ENCODE measurements around the gene CTRB1. TPM values are rescaled to one million over a fixed set of nuclear protein-coding genes. Genes with fewer than 3 reads are reported as not detected.

Gene CTRB1
- not detected for total RNA-seq
- long read RNA-seq = 0 reads

DNA sequence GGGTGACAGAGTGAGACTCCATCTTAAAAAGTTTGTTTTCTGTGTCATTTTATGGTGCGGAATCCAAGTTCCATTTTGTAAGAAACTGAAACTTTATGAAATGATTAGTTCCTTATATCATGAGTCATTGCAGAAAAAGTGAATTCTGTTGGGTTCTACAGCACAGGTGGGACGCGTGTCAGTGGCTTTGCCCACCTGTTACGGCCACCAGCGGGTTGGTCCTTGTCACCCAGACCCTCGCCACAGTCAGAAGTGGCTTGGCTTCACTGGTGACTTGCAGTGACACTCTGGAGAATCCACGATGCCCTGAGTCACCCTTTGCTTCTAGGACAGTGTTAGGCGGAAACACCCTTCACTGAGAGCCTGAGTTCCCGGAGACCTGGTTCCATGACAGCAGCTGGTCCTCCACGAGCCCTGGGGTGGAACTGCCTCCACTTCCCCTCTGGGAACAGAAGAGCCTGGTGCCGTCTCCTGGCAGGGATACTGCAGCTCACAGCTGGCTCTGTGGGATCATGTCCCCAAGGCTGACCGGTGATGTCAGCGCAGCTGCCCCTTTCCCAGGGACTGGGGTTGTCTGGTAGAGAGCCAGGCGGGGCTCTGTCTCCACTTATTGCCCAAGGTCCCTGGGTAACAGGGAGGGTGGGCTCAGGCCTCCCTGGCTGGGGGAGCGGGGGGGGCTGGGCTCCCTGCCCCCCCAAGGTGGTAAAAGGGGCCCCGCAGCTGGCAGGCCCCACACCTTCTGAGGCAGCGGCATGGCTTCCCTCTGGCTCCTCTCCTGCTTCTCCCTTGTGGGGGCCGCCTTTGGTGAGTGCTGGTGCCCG lies at the start of gene CTRB1:
Gene CTRB1 (plus strand): TSS at position 733 of the 821 bp plus-strand sequence. CDS start 20 bp downstream, at position 753.
- intact Hi-C loops (cut with DNase I) = no loop called here
- ATAC-seq (ENCODE audit: poor library complexity) (no peak), DNase-seq (no peak)

DNA sequence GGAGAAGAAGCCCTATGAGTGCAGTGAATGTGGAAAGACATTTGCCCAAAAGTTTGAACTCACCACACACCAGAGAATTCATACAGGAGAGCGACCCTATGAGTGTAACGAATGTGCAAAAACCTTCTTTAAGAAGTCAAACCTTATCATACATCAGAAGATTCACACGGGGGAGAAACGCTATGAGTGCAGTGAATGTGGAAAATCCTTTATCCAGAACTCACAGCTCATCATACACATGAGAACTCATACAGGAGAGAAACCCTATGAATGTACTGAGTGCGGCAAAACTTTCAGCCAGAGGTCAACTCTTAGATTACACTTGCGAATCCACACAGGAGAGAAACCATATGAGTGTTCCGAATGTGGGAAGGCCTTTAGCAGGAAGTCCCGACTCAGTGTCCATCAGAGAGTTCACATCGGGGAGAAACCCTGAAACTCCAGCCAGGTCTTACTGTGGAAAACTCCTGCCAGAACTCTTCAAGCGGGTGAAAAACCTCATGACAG lies 48.8 kb upstream of the CTRB1 start:
- ATAC-seq (ENCODE audit: poor library complexity) = no peak
- no peak for DNase-seq
- intact Hi-C loops (cut with DNase I) = no loop called here

DNA sequence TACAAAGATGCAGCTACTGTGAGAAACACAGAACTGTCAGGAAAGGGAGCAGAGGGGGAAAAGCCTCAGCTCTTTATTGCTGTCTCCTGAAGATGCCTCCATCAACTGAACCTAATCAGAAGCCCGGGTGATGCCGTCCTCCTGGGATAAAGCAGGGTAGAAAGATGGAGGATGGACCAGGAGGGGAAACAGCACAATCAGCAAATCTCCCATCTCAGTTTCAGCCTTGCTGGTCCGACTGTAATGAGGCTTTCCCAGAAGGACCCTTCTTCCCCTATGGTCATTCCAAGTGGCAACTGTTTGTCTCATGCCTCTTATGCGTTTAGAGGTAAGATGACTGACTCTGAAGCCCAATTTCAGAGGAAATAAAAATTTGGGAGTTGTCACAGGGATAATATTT lies 46.2 kb upstream of the CTRB1 start:
- DNase-seq = no peak
- ATAC-seq (ENCODE audit: poor library complexity) = no peak
- intact Hi-C loops (cut with DNase I) = no loop called here

DNA sequence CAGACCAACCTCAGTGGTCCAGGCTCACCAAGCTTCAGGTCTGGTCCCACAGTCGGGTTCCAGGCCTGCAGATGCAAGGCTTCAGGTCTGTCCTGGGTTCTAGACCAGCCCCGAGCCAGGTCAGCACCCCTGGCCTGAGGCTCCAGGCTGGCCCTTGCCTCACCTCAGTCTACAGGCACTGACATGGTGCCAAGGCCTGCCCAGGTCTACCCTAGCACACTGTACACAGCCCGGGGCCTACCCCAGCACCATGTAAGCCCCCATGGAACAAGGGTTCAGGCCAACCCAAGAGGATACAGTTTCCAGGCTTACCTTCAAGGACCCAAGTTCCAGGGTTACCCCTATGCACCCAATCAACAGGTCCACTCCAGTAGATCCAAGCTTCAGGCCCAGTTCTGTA lies 43.7 kb upstream of the CTRB1 start:
- ATAC-seq (ENCODE audit: poor library complexity) (no peak), DNase-seq (no peak)
- intact Hi-C loops (cut with DNase I) = no loop called here

DNA sequence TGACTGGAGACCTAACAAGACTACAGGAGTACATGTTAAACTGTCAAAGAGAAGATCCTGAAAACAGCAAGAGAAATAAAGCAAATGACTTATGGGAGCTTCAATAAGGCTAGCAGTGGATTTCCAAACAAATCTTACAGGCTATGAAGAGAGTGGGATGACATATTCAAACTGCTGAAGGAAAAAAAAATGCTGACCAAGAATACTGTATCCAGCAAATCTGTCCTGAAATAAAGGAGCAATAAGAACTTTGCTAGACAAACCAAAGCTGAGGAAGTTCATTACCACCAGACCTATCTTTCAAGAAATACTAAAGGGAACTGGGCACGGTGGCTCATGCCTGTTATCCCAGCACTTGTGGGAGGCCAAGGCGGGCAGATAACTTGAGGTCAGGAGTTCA lies 41.9 kb upstream of the CTRB1 start:
- ATAC-seq (ENCODE audit: poor library complexity) (no peak), DNase-seq (no peak)
- intact Hi-C loops (cut with DNase I) = no loop called here

DNA sequence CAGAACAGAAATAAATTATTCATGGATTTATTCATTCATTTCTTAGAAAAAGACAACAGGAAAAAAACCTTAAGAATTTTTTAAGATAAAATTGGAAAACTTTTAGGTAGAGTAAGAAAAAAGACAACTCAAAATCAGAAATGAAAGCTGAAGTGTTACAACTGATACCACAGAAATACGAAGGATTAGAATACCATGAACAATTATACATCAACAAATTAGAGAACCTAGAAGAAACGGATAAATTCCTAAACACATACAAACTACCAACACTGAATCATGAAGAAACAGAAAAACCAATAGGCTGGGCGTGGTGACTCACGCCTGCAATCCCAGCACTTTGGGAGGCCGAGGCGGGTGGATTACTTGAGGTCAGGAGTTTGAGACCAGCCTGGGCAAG lies 39.6 kb upstream of the CTRB1 start:
- intact Hi-C loops (cut with DNase I) = no loop called here
- no peak for DNase-seq

DNA sequence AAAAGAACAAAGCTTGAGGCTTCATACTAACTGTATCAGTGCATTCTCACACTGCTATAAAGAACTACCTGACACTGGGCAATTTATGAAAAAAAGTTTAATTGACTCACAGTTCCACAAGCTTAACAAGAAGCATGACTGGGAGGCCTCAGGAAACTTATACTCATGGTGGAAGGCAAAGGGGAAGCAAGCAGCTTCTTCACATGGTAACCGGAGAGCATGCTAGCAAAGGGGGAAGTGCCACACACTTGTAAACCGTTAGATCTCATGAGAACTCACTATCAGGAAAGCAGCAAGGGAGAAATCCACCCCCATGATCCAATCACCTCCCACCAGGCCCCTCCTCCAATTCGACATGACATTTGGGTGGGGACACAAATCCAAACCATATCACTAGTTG lies 37.2 kb upstream of the CTRB1 start:
- DNase-seq = no peak
- intact Hi-C loops (cut with DNase I) = no loop called here
- ATAC-seq (ENCODE audit: poor library complexity) = no peak

More for the DNA sequence above, 39.6 kb upstream of the CTRB1 start:
- no peak for ATAC-seq (ENCODE audit: poor library complexity)

DNA sequence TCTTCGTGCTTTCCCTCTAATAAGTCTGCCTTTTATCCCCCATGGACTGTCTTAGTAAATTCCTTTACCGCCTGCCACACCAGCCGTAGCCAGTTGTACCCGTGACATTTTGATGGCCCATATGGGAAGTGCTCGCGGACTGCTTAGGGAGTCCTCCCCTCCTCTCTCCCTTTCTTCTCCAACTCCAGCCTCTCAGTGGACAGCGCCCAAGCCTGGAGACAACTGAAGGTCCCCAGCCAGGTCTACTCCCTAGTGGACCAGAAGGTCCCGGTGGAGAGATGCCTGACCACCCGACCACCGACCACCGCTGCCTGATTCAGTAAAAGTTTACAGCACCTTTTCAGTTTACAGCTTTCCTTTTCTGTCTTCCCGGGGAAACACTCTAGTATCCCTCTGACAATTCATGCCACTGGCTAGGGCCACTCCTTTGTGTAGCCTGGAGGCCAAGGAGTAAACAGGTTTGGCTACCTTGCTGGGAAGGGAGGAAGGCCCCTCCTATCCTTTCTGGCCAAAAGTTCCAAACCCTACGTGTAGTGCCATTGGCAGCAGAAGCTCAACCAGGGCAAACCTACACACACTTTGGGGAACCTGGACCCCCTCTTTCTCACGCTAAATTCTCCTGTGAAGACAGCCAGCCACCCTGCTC lies 29.8 kb upstream of the CTRB1 start:
- DNase-seq (no peak), ATAC-seq (ENCODE audit: poor library complexity) (no peak)
- intact Hi-C loops (cut with DNase I) = no loop called here

DNA sequence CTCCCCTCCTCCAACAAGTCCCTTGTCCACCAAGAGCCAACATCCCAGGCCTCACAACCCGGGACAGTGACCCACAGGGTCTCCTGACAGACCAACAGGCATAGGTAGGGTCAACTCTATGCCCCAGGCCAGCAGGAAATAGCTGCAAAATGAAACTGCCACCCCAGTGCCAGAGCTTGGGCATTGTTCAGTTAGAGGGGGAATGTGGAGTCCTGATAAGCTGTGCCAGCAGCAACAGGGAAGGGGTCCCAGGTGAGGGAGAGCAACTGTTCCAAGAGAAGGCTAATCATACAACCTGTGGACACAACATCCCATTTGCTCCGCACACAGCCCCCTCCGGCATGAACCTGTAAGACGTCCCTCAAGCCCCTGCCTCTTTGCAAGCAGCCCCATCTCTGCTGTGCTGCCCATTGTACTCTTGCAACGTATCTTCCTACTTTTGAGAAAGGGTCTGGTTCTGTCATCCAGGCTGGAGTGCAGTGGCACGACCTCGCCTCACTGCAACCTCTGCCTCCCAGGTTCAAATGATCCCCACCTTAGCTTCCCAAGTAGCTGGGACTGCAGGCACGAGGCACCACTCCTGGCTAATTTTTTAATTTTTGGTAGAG lies 29.0 kb upstream of the CTRB1 start:
- ATAC-seq (ENCODE audit: poor library complexity) (no peak), DNase-seq (no peak)
- intact Hi-C loops (cut with DNase I) = loop anchor here (10.0 kb wide), 1 partner anchor 575 kb away; no protein-coding TSS in a partner anchor

DNA sequence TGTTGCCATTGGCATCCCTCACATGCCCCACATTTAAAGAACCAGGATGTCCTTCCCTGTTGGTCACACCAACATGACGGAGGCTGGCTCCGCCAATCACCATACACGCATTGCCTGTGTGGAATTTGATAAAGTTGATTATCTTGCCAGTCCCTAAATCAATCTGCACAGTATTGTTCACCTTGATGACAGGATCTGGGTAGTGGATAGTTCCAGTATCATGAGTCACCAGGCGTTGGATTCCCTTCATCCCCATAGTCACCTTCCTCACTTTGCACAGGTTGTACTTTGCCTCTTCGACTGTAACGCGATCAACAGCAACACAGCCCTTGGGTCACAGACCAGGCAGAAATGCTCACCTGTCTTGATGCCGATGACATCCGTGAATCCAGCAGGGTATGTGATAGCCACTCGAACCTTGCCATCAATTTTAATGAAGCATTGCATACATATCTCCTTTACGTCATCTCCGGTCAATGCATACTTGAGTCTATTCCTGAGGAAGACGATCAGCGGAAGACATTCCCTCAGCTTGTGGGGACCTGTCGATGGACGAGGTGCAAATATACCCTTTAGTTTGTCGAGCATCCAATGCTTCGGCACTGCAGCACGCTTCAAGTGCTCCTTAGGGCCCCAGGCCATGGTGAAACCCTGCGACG lies 26.1 kb upstream of the CTRB1 start:
- intact Hi-C loops (cut with DNase I) = loop anchor here (10.0 kb wide), 1 partner anchor 572 kb away; no protein-coding TSS in a partner anchor
- no peak for DNase-seq

DNA sequence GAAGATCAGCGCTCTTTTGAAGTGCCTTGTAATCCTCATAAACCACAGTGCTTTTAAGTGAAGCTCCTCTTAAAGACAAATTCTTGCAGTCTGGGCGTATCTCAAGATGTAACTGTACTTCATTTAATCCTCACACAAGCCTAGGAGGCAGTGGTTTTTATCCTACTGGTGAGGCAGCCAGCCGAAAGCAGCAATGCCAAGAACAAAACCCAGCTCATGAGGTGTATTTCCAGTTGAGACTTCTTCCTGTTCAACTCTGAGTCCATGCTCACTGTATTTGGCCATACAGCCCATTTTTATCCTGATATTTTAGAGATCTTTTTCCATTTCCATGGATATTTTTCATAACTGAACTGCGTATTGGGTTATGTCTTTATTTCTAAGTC lies 25.5 kb upstream of the CTRB1 start:
- intact Hi-C loops (cut with DNase I) = loop anchor here (10.0 kb wide), 1 partner anchor 572 kb away; no protein-coding TSS in a partner anchor
- ATAC-seq (ENCODE audit: poor library complexity) (no peak), DNase-seq (no peak)

More for the DNA sequence above, 26.1 kb upstream of the CTRB1 start:
- no peak for ATAC-seq (ENCODE audit: poor library complexity)

DNA sequence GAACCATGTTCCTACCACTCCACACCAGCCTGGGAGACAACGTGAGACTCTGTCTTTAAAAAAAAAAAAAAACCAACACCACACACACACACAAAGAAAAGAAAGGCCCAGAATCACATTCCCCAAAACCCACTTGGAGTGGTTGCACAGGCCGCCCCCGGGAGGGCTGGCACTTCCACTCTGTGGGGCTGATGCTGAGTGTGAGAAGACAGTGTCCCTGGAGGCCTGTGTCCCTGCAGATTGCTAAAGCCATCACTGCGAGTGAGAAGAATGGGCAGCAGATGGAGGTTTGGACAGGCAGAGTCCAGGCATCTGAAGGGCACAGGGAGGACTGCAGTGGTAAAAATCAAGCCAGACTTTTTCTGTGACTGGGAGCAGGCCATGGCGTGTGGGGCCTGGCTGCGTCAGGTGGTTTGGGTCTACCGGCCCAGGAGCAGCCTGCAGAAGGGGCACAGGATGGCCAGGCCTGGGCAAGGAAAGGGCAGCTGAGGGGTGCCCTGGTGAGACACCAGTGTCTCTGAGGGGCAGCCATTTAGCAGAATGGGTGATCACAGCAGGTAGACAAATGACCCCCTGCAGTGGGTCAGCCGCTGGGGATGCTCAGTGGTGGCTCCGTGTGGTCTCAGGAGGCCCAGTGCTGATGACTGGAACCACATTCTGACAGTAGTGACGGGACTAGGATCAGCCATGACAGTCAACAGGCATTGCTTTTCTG lies 24.9 kb upstream of the CTRB1 start:
- ATAC-seq (ENCODE audit: poor library complexity) (no peak), DNase-seq (no peak)
- intact Hi-C loops (cut with DNase I) = loop anchor here (10.0 kb wide), 1 partner anchor 571 kb away; no protein-coding TSS in a partner anchor

DNA sequence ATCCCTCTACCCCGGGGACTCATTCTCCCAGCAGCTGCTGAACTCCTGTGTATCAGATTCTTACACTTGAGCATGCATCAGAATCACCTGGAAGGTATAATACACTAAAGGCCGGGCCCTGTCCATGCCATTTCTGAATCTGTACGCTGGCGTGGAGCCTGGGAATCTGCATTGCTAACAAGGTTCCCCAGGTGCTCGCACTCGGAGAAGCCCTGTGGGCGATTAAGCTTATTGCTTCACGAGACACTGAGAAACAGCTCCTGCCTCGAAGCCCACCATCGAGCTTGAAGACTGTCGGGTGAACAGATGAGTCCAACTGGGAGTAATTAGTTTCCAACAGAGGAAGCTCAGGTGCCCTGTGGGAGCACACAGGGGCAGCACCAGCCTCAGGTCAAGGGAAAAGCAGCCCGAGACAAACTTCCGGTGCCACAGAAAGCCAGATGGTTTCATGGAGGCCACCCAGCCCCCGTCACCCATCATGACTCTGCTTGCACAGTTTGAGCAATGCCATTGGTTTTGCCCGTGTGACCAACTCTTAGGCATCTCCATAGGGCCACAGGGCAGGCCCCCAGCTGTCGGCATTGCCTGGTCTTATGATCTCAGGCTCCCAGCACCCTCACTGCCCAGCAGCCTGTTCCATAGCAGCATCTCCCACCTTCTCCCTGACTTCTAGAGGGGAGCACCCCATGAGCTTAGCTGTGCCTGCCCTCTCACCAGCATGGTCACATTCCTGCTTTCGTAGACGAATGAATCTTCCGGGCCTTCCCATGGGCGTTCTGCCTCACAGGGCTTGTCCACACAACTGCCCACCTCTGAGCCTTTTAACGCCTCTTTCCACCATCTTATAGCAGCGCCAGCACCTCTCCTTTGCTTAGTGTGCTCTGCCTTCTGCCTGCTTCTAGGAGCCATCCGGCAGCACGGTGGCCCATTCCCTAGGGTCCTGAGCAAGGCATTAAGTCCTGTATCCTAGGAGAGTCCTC lies 22.7 kb upstream of the CTRB1 start:
- no peak for ATAC-seq (ENCODE audit: poor library complexity)
- intact Hi-C loops (cut with DNase I) = loop anchor here (5.0 to 10.0 kb wide), 3 partner anchors 191 to 569 kb away; no protein-coding TSS in a partner anchor
- no peak for DNase-seq

DNA sequence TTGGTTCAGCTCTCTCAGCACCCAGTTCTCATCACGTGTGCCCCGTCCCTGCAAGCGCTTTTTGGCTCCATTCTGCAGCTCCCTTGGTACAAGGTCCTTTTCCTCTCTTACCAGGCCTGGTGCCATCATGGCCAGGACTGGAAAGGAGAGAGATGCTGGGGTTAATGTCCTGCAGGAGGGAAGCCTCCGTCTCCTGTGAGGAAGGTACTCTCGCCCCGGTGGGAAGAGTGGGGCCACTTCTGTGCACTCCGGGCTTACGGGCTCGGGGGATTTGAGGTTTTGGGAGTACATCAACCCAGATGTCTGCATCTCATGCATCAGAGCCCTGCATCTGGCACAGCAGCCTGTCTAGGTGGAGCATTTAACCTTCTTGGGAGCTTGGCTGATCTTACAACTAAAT lies 22.0 kb upstream of the CTRB1 start:
- DNase-seq (no peak), ATAC-seq (ENCODE audit: poor library complexity) (no peak)
- intact Hi-C loops (cut with DNase I) = loop anchor here (5.0 to 10.0 kb wide), 3 partner anchors 190 to 568 kb away; no protein-coding TSS in a partner anchor

DNA sequence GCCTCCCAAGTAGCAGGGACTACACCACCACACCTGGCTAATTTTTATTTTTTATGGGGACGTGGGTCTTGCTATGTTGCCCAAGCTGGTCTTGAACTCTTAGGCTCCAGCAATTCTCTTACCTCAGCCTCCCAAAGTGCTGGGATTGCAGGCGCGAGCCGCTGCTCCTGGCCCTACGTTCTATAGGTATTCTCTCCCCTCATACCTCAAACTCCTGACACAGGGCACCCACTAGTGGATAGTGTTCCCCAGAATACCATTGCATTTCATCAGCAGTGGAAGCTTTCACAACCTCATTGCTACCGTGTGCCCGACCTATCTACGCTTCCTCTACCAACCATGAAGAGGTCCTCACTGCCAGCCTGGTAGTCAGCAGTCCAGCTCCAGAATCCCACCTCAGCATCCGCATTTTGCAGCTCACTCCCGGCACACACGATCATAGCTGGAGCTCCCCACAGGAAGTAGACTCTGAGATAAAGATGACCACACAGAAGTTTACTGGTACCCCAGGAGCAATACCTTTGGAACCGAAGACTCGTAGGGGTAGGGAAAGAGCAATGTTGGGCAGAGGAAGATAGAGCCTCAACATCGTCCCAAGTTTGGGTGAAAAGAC lies 21.2 kb upstream of the CTRB1 start:
- intact Hi-C loops (cut with DNase I) = loop anchor here (5.0 to 10.0 kb wide), 3 partner anchors 190 to 567 kb away; no protein-coding TSS in a partner anchor
- ATAC-seq (ENCODE audit: poor library complexity) (no peak), DNase-seq (no peak)

DNA sequence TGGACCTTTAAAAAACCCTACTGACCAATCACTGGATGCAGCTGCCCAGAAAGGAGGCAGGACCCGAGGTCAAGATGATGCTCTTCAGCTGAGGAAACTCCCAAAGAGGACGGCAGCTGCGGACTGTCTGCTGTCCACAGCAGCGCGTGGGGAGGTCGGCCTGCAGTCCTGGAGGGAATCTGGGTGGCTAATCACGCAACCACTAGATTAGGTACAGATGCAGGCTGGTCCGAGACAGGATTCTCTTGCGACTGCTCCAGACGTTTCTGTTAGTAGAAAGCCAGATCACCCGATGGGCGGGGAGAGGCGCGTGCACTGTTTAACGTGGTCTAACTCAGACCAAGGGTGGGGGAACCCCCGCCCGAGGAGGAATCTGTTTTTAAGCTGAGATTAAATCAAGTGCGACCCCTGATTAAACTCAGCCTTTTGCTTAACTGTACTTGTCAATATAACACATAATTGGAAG lies 20.6 kb upstream of the CTRB1 start:
- DNase-seq (no peak), ATAC-seq (ENCODE audit: poor library complexity) (peak; percentile 13)
- intact Hi-C loops (cut with DNase I) = loop anchor here (5.0 to 10.0 kb wide), 3 partner anchors 189 to 567 kb away; no protein-coding TSS in a partner anchor

Data from Right ventricle myocardium superior (tissue), 1 donor.